ENCODE measurements around the gene GNAI1.

GNAI1 gene

DNA sequence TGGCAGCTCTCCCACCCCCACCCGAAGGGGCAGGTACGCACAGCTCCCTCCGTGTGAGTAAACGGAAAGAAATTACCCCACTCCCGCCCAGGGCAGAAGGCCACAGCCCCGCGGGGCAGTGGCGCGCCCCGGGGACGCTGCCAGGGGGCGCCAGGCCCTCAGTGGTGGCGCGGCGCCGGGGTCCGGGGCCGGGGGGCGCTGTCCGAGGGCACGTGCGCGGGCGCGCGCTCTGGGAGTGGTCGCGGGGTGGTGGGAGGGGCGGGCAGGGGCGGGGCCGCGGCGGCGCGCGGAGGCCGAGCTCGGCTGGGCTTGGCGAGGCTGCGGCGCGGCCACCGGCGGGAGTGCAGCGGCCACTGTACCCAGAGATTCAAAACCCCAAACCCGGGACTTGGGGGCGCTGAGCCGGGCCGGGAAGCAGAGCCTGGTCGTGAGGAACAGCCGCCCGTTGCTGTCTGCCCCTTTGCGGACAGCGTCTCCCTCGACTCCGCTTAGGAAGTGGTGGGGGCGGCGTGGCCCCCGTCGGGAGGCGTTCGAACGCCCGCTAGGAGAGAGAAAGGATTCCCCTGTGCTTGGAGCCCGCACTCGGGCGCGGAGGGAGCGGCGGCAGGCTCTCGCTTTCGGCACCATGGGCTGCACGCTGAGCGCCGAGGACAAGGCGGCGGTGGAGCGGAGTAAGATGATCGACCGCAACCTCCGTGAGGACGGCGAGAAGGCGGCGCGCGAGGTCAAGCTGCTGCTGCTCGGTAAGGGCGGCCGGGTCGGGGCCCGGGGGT lies at the start of gene GNAI1:
GNAI1 (plus strand) TSS at position 296 of the 773 bp plus-strand sequence; CDS start at position 626, 330 bp downstream.
- DNase-seq: peak in 50 of 51 donors; percentile 40 to 93 (median 74)

DNA sequence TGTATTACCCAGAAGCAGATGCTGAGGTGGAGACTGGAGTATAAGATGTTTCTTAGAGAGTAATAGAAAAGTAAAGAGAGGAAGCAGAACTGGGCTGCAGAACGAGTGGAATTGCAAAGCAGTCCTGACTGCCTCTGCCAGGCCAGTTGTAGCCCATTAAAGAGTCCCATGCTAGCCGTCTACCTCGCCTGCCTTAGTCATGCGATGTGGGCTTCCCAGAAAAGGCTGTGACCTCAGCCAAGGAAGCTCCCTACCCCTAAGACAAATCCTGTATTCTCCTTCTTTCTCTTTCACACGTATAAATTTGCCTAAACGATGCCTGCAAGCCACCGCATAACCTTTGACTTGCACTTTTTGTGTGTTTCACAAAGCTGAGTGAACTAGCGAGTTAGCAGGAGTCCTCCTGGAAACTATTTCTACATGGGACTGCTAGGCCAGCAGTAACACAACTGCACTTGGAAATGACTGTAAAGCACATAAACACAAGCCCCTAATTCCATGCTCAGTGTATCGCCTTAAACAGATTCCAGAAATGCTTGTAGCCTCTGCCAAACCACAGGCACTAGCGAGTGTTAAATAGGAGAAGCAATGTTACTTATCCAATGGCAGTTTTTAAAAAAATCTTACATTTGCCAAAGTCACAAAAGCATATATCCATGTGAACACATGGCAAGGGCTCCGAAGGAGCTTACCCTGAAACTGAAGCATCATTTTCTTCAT lies 47.4 kb upstream of the GNAI1 start:
- DNase-seq: no peak

- no peak for DNase-seq
Measured at GRCh38 chr7:80087771-80088170, 46.9 kb upstream of the GNAI1 start.

DNA sequence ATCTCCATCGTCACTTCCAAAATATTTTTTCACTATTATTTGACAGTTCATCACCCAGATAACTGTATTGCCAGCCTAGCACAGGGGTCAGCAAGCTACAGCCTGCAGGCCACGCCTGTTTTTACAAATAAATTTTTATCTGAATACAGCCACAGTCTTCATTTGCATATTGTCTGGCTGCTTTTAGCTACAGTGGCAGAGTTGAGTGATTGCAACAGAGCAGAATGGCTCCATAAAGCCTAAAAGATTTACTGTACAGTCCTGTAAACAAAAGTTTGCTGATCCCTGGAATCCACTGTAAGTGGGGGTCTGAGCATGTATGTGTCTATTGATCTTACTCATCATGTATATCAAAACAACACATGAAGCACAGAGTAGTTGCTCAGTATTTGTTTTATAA lies 45.9 kb upstream of the GNAI1 start:
- no peak for DNase-seq

- no peak for DNase-seq
Measured at GRCh38 chr7:80089366-80089765, 45.3 kb upstream of the GNAI1 start.

GRCh38 chr7:80093349-80093748 lies 41.3 kb upstream of the GNAI1 start:
- DNase-seq: no peak

DNA sequence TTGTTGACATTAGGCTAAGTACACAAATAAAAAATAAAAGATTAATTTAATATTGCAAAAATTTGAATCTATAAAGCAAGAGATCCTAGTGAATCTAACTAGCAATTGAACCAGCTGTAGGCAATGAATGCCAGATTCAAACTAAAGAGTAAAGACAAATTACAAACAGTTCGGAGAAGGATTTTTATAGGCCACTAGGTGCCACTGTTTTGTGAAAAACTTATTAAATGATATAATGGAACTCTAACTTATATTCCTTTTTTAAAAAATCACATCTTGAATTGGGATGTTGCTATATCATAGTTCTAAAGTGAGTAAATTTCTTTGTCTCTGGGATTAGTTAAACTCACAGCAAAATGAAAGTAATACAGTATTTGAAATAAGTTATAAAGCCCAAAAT lies 39.1 kb upstream of the GNAI1 start:
- no peak for DNase-seq

DNA sequence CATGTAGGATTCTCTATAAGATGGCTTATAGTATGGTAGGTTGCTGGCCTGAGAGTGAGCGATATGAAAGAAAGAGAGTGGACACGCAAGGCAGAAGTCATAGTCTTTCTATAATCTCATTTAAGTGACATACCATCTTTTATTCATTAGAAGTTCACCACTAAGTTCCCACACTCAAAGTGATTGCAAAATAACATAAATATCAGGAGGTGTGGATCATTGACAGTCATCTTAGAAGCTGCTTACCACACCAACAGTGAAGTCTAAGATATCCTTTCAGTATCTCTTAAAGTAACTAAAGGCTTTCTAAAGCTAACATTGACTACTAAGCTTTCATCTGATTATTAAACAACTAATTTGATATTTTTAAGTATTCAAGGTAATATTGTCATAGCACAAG lies 36.9 kb upstream of the GNAI1 start:
- no peak for DNase-seq

DNA sequence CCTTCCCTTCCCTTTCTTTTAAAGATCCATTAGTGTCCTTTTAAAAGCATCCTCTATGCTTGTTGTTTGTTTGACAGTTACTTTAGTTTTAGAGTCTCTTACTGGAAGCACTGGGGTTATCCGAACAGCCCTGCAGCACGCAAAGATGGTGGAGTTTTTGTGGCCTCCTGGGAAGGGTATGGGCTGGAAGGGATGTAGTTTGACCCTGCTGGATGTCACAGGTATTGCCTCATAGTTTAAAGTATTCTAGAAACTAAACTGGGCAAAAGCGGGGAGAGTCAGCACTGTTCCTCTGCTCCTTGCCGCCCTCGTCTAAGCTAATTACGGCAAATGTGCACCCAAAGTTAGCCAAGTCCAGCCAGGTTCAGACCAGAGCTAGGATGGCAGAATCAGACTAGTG lies 35.8 kb upstream of the GNAI1 start:
- no peak for DNase-seq

GRCh38 chr7:80100254-80100653 lies 34.4 kb upstream of the GNAI1 start:
- no peak for DNase-seq

GRCh38 chr7:80105701-80106408 lies 28.8 kb upstream of the GNAI1 start:
- DNase-seq: no peak

- no peak for DNase-seq
Measured at GRCh38 chr7:80106498-80107113, 28.0 kb upstream of the GNAI1 start.

- DNase-seq: no peak
Measured at GRCh38 chr7:80107278-80107677, 27.4 kb upstream of the GNAI1 start.

DNA sequence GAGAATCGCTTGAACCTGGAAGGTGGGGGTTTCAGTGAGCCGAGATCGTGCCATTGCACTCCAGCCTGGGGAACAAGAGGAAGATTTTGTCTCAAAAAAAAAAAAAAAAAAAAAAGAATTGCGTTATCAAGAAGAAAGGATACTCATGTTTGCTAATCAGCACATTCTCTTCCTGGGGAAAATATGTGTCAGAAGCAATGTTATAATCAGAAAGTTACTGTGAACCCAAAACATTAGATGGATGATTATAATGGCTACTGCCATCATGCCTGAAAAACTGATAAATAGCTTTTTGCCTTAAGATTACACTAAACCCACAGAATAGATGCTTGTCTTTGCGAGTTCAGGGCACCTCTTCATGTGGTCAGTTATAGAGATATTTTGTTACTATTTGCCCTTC lies 24.3 kb upstream of the GNAI1 start:
- DNase-seq: no peak

GRCh38 chr7:80114159-80114558 lies 20.5 kb upstream of the GNAI1 start:
- no peak for DNase-seq

DNA sequence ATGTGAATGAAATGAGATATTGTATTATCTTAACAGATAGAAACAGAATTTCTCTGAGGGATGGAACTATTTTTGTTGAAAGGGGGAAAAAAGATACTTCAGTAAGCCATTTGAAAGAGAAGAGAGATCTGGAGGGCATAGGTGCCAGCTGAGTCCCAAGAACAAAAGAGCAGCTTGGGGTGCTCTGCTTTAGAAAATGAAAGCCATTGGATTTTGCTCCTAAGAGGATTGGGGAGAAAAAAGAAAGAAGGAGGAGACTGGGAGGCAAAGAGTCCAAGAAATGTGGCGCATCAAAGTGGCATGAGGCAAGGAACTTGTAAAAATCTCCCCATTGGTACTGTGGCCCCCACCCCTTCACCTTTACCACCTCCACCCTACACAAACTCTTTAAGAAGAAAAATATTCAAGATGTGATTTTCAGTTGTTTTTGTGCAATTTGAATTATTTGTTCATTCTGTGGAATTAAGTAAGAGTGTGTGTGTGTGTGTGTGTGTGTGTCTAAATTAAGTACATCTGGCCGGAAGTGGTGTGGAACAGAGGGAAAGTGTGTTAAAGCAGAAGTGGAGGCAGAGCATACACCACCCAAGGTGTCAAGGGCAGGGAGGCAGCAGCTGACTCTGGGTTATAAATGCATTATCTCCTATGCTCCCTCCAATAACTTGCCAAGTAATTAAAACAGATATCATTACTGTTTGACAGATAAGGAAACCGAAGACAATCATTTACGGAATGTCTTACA lies 9.9 kb upstream of the GNAI1 start:
- no peak for DNase-seq

DNA sequence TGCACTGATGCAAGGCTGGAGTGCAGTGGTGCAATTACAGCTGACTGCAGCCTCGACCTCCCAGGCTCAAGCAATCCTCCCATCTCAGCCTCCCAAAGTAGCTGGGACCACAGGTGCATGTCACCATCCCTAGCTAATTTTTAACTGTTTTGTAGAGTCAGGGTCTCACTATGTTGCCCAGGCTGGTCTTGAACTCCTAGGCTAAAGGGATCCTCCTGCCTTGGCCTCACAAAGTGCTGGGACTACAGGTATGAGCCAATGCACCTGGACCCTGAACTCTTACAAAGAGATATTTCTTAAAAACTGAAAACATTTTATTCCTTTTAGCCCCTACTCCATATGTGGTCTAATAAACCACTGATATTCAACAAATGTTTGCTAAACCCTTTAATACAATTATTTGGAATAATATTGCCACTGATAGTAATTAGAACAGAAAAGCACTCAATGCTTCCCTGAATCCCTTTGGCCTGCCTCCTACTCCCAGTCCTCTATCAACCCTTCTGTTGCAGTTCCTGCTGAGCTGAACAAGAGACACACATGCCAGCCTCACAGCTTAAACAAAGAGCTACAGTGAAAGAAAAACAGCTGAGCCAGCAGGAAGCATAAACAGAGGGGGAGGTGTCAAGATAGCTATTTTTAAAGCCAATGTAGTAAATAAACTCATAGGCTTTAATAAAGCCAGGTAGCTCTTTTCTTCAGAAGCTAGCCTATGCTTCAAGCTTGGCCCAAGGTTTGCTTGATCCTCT lies 7.0 kb upstream of the GNAI1 start:
- DNase-seq: peak in 33 of 51 donors; percentile 5 to 86 (median 43)

- DNase-seq: no peak
Measured at GRCh38 chr7:80128918-80129317, 5.7 kb upstream of the GNAI1 start.

DNA sequence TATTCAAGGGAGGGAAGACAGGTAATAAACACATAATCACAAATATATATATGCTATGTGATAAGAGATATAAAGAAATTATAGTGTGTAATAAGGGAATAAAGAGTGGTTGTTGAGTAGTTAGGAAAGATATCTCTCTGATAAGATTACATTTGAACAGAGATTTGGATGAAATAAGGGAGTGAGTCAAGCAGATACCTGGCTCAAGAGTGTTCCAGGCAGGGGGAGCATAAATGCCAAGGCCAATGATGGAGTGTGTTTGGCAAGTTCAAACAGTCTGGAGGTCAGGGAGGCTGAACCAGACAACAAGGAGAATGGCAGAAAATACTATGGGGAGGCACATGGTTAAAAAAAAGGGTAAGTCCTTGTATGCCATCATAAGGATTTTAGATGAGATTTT lies 4.8 kb upstream of the GNAI1 start:
- no peak for DNase-seq

GRCh38 chr7:80131675-80132435 lies 2.8 kb upstream of the GNAI1 start:
- no peak for DNase-seq
